Osteocyte (in vitro differentiated cells): ENCODE measurements around the gene CACNA2D1. TPM values are rescaled to one million over a fixed set of nuclear protein-coding genes. Genes with fewer than 3 reads are reported as not detected.

ENCODE experiments used
- DNase-seq: peaks from one replicate; pipeline ENCODE4 v3.0.0; 2021; ENCODE audit warnings: mixed read lengths; ENCODE audit not compliant: unreplicated experiment; ENCODE audit errors: extremely low spot score
- H3K27ac Mint-ChIP-seq: one replicate; pipeline ENCODE4 v1.8.0; 2021; ENCODE audit warnings: mild to moderate bottlenecking, mixed read lengths; ENCODE audit not compliant: unreplicated experiment
- H3K27me3 Mint-ChIP-seq: one replicate; pipeline ENCODE4 v1.8.0; 2021; ENCODE audit warnings: mixed read lengths; ENCODE audit not compliant: unreplicated experiment
- H3K36me3 Mint-ChIP-seq: one replicate; pipeline ENCODE4 v1.8.0; 2021; ENCODE audit warnings: mixed read lengths; ENCODE audit not compliant: unreplicated experiment
- H3K4me1 Mint-ChIP-seq: one replicate; pipeline ENCODE4 v1.8.0; 2021; ENCODE audit warnings: mixed read lengths; ENCODE audit not compliant: unreplicated experiment
- H3K4me3 Mint-ChIP-seq: one replicate; pipeline ENCODE4 v1.8.0; 2021; ENCODE audit warnings: mild to moderate bottlenecking, moderate library complexity, mixed read lengths; ENCODE audit not compliant: unreplicated experiment
- H3K9me3 Mint-ChIP-seq: one replicate; pipeline ENCODE4 v1.8.0; 2021; ENCODE audit warnings: mixed read lengths; ENCODE audit not compliant: unreplicated experiment
- total RNA-seq: library from RNA; stranded (reverse); gene quantifications from 2 replicates; pipeline ENCODE4 v1.2.1, GENCODE V29; 2021
- TF ChIP-seq, protein P1 (sequence below): fragments of 200-600 bp; sonication (generic); IDR thresholded peaks from 2 replicates; pipeline ENCODE4 v1.5.0; 2021; ENCODE audit warnings: antibody characterized with exemption, mild to moderate bottlenecking, moderate library complexity

CACNA2D1 gene
- total RNA-seq, 1 donor from 2014 or later = 24.3 TPM

DNA sequence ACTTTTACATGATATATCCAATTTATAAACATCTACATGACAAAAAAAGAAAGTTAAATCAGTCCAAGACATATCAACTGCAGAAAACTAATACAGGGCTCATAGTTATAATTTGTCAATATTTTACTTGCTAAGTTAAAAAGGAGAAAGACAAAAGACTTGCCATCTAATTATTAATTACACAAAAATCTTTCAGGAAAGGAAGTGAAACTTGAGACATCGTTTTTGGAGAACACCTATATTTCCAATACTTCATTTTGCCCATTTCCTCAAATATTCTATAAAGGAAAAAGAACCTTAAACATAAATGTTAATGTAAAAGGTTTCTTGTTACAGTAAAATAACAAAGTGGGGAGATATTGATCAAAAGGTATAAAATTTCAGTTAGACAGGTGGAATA lies 148.7 kb downstream of the CACNA2D1 start:
- DNase-seq = no peak
- TF ChIP-seq, protein P1, sequence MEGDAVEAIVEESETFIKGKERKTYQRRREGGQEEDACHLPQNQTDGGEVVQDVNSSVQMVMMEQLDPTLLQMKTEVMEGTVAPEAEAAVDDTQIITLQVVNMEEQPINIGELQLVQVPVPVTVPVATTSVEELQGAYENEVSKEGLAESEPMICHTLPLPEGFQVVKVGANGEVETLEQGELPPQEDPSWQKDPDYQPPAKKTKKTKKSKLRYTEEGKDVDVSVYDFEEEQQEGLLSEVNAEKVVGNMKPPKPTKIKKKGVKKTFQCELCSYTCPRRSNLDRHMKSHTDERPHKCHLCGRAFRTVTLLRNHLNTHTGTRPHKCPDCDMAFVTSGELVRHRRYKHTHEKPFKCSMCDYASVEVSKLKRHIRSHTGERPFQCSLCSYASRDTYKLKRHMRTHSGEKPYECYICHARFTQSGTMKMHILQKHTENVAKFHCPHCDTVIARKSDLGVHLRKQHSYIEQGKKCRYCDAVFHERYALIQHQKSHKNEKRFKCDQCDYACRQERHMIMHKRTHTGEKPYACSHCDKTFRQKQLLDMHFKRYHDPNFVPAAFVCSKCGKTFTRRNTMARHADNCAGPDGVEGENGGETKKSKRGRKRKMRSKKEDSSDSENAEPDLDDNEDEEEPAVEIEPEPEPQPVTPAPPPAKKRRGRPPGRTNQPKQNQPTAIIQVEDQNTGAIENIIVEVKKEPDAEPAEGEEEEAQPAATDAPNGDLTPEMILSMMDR = no peak
- Mint-ChIP-seq H3K4me1 (peaks cover 8% of the 10 kb centered on the region), H3K9me3 (peaks cover 10% of the 10 kb centered on the region), H3K4me3 (no peak overlapping the region), H3K36me3 (peaks cover 2% of the 10 kb centered on the region), H3K27ac (no peak overlapping the region), H3K27me3 (no peaks in the 10 kb centered on the region)

DNA sequence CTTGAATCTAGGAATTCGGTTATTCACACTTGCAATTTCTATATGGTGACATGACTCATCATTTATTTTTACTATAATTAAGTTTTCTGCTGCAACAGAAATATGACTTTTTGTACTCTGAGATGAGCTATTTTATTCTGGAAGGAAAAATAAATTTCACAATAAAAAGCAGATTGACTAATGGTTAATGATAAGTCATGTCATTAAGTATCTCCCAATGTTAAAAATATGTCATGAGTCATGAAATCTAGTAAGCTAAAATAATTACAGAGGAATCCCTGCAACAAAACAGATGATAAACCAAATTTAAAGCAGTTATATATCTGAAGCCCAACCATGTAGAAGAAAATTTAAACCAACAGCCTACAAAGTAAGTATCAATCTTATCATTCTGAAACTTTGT lies 149.2 kb downstream of the CACNA2D1 start:
- no peak overlapping the region for H3K27ac Mint-ChIP-seq
- TF ChIP-seq, protein P1 = no peak
- peaks cover 10% of the 10 kb centered on the region for H3K9me3 Mint-ChIP-seq
- peaks cover 8% of the 10 kb centered on the region for H3K4me1 Mint-ChIP-seq
- DNase-seq = no peak
- no peak overlapping the region for H3K4me3 Mint-ChIP-seq
- H3K36me3 Mint-ChIP-seq = peaks cover 2% of the 10 kb centered on the region
- H3K27me3 Mint-ChIP-seq = no peaks in the 10 kb centered on the region

DNA sequence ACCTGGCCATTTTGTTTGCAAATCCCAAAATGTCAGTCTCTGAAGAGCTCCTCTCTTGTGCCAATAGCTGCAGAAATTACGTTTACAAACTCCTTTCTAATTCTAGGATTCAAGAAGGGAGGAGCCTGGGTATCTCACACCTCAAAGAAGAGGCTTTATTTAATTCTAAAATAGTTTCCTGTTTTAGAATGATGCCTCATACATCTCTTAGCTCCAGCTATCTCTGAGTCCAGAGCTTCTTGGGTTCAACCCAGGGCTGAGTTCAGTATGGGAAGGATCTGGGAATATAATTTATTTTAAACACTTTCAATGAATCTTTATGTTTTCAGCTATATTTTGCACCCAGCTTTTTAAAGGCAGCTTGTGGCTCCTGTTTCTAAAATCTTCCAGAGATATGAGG lies 150.1 kb downstream of the CACNA2D1 start:
- Mint-ChIP-seq H3K9me3 (peaks cover 10% of the 10 kb centered on the region), H3K27me3 (no peaks in the 10 kb centered on the region), H3K4me1 (peaks cover 17% of the 10 kb centered on the region), H3K4me3 (no peak overlapping the region), H3K36me3 (peaks cover 2% of the 10 kb centered on the region), H3K27ac (no peak overlapping the region)
- TF ChIP-seq, protein P1 = no peak
- no peak for DNase-seq

DNA sequence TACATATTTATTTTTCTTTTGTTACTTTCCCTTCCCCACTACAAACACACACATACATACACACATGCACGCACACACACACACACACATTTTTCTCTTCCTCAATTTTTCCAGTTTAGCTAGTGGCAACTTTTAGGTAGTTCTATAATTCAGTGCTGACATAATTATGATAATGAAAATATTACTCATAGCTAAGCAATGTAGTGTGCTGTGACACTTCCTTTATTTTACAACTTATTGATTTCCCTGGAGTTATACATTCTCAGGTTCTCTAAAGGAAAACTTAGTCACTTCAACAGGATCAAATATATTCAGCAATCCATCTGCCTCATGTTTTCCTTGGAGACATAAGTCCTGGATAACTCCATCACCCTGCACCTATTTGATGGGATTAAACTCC lies 151.6 kb downstream of the CACNA2D1 start:
- H3K4me1 Mint-ChIP-seq = peaks cover 24% of the 10 kb centered on the region
- DNase-seq = no peak
- H3K9me3 Mint-ChIP-seq = peaks cover 10% of the 10 kb centered on the region
- no peak overlapping the region for H3K4me3 Mint-ChIP-seq
- TF ChIP-seq, protein P1 = no peak
- no peaks in the 10 kb centered on the region for H3K27me3 Mint-ChIP-seq
- peaks cover 2% of the 10 kb centered on the region for H3K36me3 Mint-ChIP-seq
- no peak overlapping the region for H3K27ac Mint-ChIP-seq

DNA sequence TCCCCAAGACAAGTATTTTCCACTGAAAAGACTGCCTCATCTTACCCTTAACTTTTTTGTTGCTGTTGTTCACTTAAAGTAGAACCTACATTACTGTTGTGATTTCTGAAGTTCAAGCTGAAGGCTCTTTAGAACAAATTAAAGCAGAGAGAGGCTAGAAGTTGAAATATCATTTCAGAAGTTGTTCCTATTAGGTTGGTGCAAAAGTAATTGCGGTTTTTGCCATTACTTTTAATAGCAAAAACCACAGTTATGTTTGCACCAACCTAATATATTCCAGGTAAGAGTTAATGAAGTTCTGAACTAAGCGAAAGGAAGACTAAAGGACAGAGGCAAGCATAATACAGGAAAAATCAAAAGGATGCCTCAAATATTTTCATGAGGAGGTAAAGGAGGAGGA lies 153.7 kb downstream of the CACNA2D1 start:
- TF ChIP-seq, protein P1 = no peak
- Mint-ChIP-seq H3K27ac (no peak overlapping the region), H3K27me3 (no peaks in the 10 kb centered on the region), H3K4me1 (peaks cover 33% of the 10 kb centered on the region), H3K36me3 (peaks cover 2% of the 10 kb centered on the region), H3K9me3 (peaks cover 10% of the 10 kb centered on the region), H3K4me3 (no peak overlapping the region)
- no peak for DNase-seq
